ENCODE measurements around the gene GINM1.

DNA sequence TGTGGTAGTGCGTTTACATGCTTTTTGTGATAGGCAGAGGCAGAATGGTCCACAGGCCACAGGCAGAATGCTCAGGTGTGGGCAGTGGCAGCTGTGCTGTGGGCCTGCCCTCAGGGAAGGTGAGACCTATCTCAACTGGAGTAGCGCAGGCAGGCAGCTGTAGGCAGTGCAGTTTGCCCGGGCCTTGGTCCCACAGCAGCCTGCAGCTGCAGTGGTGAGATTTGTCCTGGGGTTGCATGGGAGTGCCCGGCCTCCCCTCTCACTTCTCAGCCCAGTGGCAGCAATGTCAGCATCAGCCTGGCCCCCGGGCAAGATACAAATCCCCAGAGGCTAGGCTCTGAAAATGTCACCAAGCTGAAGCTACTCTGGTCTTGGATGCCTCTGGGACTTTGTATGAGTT, 14.3 kb upstream of the GINM1 start:
- TF ChIP-seq, protein P1, sequence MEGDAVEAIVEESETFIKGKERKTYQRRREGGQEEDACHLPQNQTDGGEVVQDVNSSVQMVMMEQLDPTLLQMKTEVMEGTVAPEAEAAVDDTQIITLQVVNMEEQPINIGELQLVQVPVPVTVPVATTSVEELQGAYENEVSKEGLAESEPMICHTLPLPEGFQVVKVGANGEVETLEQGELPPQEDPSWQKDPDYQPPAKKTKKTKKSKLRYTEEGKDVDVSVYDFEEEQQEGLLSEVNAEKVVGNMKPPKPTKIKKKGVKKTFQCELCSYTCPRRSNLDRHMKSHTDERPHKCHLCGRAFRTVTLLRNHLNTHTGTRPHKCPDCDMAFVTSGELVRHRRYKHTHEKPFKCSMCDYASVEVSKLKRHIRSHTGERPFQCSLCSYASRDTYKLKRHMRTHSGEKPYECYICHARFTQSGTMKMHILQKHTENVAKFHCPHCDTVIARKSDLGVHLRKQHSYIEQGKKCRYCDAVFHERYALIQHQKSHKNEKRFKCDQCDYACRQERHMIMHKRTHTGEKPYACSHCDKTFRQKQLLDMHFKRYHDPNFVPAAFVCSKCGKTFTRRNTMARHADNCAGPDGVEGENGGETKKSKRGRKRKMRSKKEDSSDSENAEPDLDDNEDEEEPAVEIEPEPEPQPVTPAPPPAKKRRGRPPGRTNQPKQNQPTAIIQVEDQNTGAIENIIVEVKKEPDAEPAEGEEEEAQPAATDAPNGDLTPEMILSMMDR (IDR thresholded peaks at IDR 0.05): no peak
- TF ChIP-seq POLR2A (IDR thresholded peaks at IDR 0.05): no peak

Data from esophagus squamous epithelium (tissue), 4 donors.